ENCODE measurements around the gene PSME2. TPM values are rescaled to one million over a fixed set of nuclear protein-coding genes. Genes with fewer than 3 reads are reported as not detected.

The PSME2 gene
- total RNA-seq, 1 donor from 2014 or later: 285 TPM

GRCh38 chr14:24143511-24143910 is 2.9 kb downstream of the PSME2 start:
- intact Hi-C loops (cut with micrococcal nuclease): no loop called here
- POLR2A ChIA-PET: interaction anchor here (0.8 to 2.2 kb wide), 4 partner anchors 18 to 53 kb away, joined by 4 to 8 read pairs (median 4); partner anchors contain the start of genes DCAF11, IRF9 and NRL
- Mint-ChIP-seq H3K36me3 (ENCODE audit: low read depth) (peaks cover 62% of the 10 kb centered on the region), H3K4me1 (peaks cover 75% of the 10 kb centered on the region), H3K27ac (no peak overlapping the region), H3K9me3 (no peaks in the 10 kb centered on the region), H3K4me3 (no peak overlapping the region), H3K27me3 (no peaks in the 10 kb centered on the region)
- DNase-seq: no peak
- no peak for ATAC-seq (ENCODE audit: low read depth)
- TF ChIP-seq CTCF (IDR thresholded peaks at IDR 0.05): no peak
- CTCF ChIA-PET: interaction anchor here (1.0 to 1.4 kb wide), 2 partner anchors 18 to 70 kb away, joined by 3 read pairs; partner anchors contain the start of genes CHMP4A and IRF9

GRCh38 chr14:24141097-24141880 is 5.1 kb downstream of the PSME2 start, which contains the start of gene EMC9:
Gene EMC9, minus strand, starts transcription at chr14:24141591. Its CDS starts 287 bp downstream, at chr14:24141304.
- peaks cover 78% of the 10 kb centered on the region for H3K4me1 Mint-ChIP-seq
- H3K9me3 Mint-ChIP-seq: no peaks in the 10 kb centered on the region
- H3K27ac Mint-ChIP-seq: peak within 1 kb of the TSS; percentile 87

GRCh38 chr14:24139272-24139934 is 7.0 kb downstream of the PSME2 start:
- H3K27me3 Mint-ChIP-seq: no peaks in the 10 kb centered on the region
- H3K9me3 Mint-ChIP-seq: no peaks in the 10 kb centered on the region
- ATAC-seq (ENCODE audit: low read depth) (no peak), DNase-seq (no peak)
- H3K27ac Mint-ChIP-seq: no peak overlapping the region
- H3K4me1 Mint-ChIP-seq: peaks cover 68% of the 10 kb centered on the region
- peaks cover 63% of the 10 kb centered on the region for H3K36me3 Mint-ChIP-seq (ENCODE audit: low read depth)
- POLR2A ChIA-PET: interaction anchor here (0.9 to 9.4 kb wide), 4 partner anchors 8 to 49 kb away, joined by 3 to 239 read pairs (median 54); partner anchors contain the start of genes DCAF11, IPO4, NRL and PSME2
- TF ChIP-seq CTCF (IDR thresholded peaks at IDR 0.05): no peak
- H3K4me3 Mint-ChIP-seq: peak overlapping the region; percentile 52
- intact Hi-C loops (cut with micrococcal nuclease): no loop called here
- CTCF ChIA-PET: interaction anchor here (3.1 kb wide), 1 partner anchor 31 kb away, joined by 13 read pairs; no protein-coding TSS in a partner anchor

More at GRCh38 chr14:24141097-24141880, 5.1 kb downstream of the PSME2 start, which contains the start of gene EMC9:
- intact Hi-C loops (cut with micrococcal nuclease): loop anchor here (1.0 kb wide), 7 partner anchors 20 to 158 kb away; partner anchors contain the start of genes CHMP4A, DCAF11, DHRS1 and IPO4
- Mint-ChIP-seq H3K27me3 (no peaks in the 10 kb centered on the region), H3K36me3 (ENCODE audit: low read depth) (peaks cover 74% of the 10 kb centered on the region), H3K4me3 (peak within 1 kb of the TSS; percentile 83)
- peak; percentile 90 for ATAC-seq (ENCODE audit: low read depth)
- no peak for TF ChIP-seq CTCF (IDR thresholded peaks at IDR 0.05)
- ChIA-PET POLR2A (interaction anchor here (0.7 to 9.4 kb wide), 24 partner anchors 9 to 149 kb away, joined by 3 to 239 read pairs (median 6); partner anchors contain the start of genes CHMP4A, DCAF11, IPO4 and IRF9), CTCF (interaction anchor here (1.0 to 3.1 kb wide), 3 partner anchors 19 to 32 kb away, joined by 10 to 13 read pairs (median 12); partner anchors contain the start of genes DCAF11, IRF9 and NRL)
- peak; percentile 92 for DNase-seq

GRCh38 chr14:24138396-24139271 is 7.8 kb downstream of the PSME2 start:
- ATAC-seq (ENCODE audit: low read depth) (no peak), DNase-seq (no peak)
- Mint-ChIP-seq H3K36me3 (ENCODE audit: low read depth) (peaks cover 55% of the 10 kb centered on the region), H3K4me3 (peak overlapping the region; percentile 28), H3K27ac (peak overlapping the region; percentile 56), H3K27me3 (no peaks in the 10 kb centered on the region), H3K9me3 (no peaks in the 10 kb centered on the region), H3K4me1 (peaks cover 65% of the 10 kb centered on the region)
- intact Hi-C loops (cut with micrococcal nuclease): no loop called here
- ChIA-PET POLR2A (interaction anchor here (0.9 to 9.4 kb wide), 5 partner anchors 9 to 45 kb away, joined by 3 to 239 read pairs (median 44); partner anchors contain the start of genes DCAF11, IRF9, NRL and PCK2), CTCF (interaction anchor here (0.7 to 3.1 kb wide), 5 partner anchors 23 to 154 kb away, joined by 3 to 13 read pairs (median 3); partner anchors contain the start of gene IRF9)
- no peak for TF ChIP-seq CTCF (IDR thresholded peaks at IDR 0.05)
